Right ventricle myocardium superior (tissue), 1 donor: Measurements from ENCODE around the gene SAE1. TPM values are rescaled to one million over a fixed set of nuclear protein-coding genes. Genes with fewer than 3 reads are reported as not detected.
"Not testable (repeated sequence)": the region's sequence is repeated elsewhere in the genome, so short reads cannot be mapped to it uniquely, and the experiment has no call there.

Source experiments
- ATAC-seq: fragments of 200-7000 bp; cut with Tn5 transposase; one replicate; pipeline ENCODE4 v1.9.1; 2020; ENCODE audit warnings: mild to moderate bottlenecking; ENCODE audit not compliant: poor library complexity
- DNase-seq: peaks from one replicate; pipeline ENCODE4 v3.0.0-alpha.2; 2020
- intact Hi-C: fragments of 100-400 bp; cut with DNase I; formaldehyde crosslinking; loops from one replicate; pipeline ENCODE4 v1.11.2; 2022
- microRNA-seq: library from miRNA; unstranded; fragments of <30 nt; microRNA quantifications from one replicate; pipeline ENCODE4 v1.2.0, GENCODE V29; 2020
- total RNA-seq: library from RNA; stranded (reverse); fragmentation: NEBNext Ultra II Directional; extraction: Animal tissue kit (Norgen Biotek cat#: 25700); gene quantifications from one replicate; pipeline ENCODE4 v1.2.1, GENCODE V29; 2021
- donor health status: DM: no; HTN: yes; CAD: no; lungs with severe emphysema.

SAE1 gene
- total RNA-seq, 1 donor from 2014 or later = 42.2 TPM

- no peak for ATAC-seq
- intact Hi-C loops = loop anchor here (10.0 kb wide), 1 partner anchor 47 kb away; no protein-coding TSS in a partner anchor
- no peak for DNase-seq
Measured at GRCh38 chr19:47241919-47242577, 111.4 kb downstream of the SAE1 start.

GRCh38 chr19:47243364-47243775 is 112.7 kb downstream of the SAE1 start:
- intact Hi-C loops = loop anchor here (10.0 kb wide), 1 partner anchor 49 kb away; no protein-coding TSS in a partner anchor
- no peak for ATAC-seq
- no peak for DNase-seq

- DNase-seq (peak; percentile 94), ATAC-seq (peak; percentile 95)
- intact Hi-C loops = loop anchor here (2.0 to 10.0 kb wide), 3 partner anchors 33 to 93 kb away; no protein-coding TSS in a partner anchor
Measured at GRCh38 chr19:47243776-47244547, 113.3 kb downstream of the SAE1 start.

- DNase-seq (peak; percentile 87), ATAC-seq (peak; percentile 44)
- intact Hi-C loops = loop anchor here (10.0 kb wide), 1 partner anchor 53 kb away; no protein-coding TSS in a partner anchor
Measured at GRCh38 chr19:47247308-47247990, 116.8 kb downstream of the SAE1 start.

- DNase-seq, ATAC-seq, intact Hi-C loops: not testable (repeated sequence)
Measured at GRCh38 chr19:47253016-47253415, 122.4 kb downstream of the SAE1 start.

- intact Hi-C loops = no loop called here
- no peak for DNase-seq
- no peak for ATAC-seq
Measured at GRCh38 chr19:47253467-47253881, 122.8 kb downstream of the SAE1 start.

GRCh38 chr19:47253970-47254369 is 123.3 kb downstream of the SAE1 start:
- intact Hi-C loops = no loop called here
- DNase-seq (no peak), ATAC-seq (no peak)

- DNase-seq (peak; percentile 97), ATAC-seq (peak; percentile 69)
- intact Hi-C loops = no loop called here
Measured at GRCh38 chr19:47255879-47256692, 125.5 kb downstream of the SAE1 start, which contains the start of gene CCDC9. Gene CCDC9, plus strand, starts transcription at chr19:47256525. Its CDS starts 1,876 bp downstream, at chr19:47258401.

GRCh38 chr19:47256693-47257410 is 126.2 kb downstream of the SAE1 start:
- ATAC-seq = peak; percentile 86
- intact Hi-C loops = no loop called here
- peak; percentile 100 for DNase-seq

- DNase-seq (no peak), ATAC-seq (no peak)
- intact Hi-C loops = no loop called here
Measured at GRCh38 chr19:47257411-47258169, 127.0 kb downstream of the SAE1 start.

- ATAC-seq = no peak
- no peak for DNase-seq
- intact Hi-C loops = no loop called here
Measured at GRCh38 chr19:47258434-47258833, 127.8 kb downstream of the SAE1 start.

GRCh38 chr19:47258895-47259555 is 128.4 kb downstream of the SAE1 start:
- no peak for DNase-seq
- intact Hi-C loops = no loop called here
- ATAC-seq = no peak

Small RNA genes within 50 kb of the gene (microRNA-seq; reads per million reads assigned to microRNA genes)
- gene MIR3190 = not detected
- not detected for gene MIR3191

Other genes with a start within 250 kb of the SAE1 start
- gene NPAS1, start 111.0 kb upstream of the SAE1 start, total RNA-seq = not detected
- gene TMEM160, start 82.2 kb upstream of the SAE1 start, total RNA-seq = 34.9 TPM
- 20.6 TPM for gene ZC3H4, start 17.1 kb upstream of the SAE1 start, total RNA-seq
- 3.8 TPM for gene BBC3, start 100.4 kb downstream of the SAE1 start, total RNA-seq
- gene CCDC9, start 125.7 kb downstream of the SAE1 start, total RNA-seq = 16.3 TPM
- gene INAFM1, start 144.1 kb downstream of the SAE1 start, total RNA-seq = 10.4 TPM
- 3.4 TPM for gene C5AR1, start 179.0 kb downstream of the SAE1 start, total RNA-seq
- 0.78 TPM for gene C5AR2, start 201.3 kb downstream of the SAE1 start, total RNA-seq
- gene DHX34, start 218.5 kb downstream of the SAE1 start, total RNA-seq = 6.4 TPM